WERI-Rb-1 (cell line): ENCODE results near the gene CLDN3.

Experiments used
- DNase-seq: peaks from one replicate; pipeline ENCODE4 v3.0.0-alpha.2; 2020
- H3K27ac ChIP-seq: fragments of 250-450 bp; sonication (Bioruptor Pico); 2 replicates; pipeline ENCODE4 v1.5.1; 2020; ENCODE audit warnings: mild to moderate bottlenecking, moderate library complexity
- H3K27me3 ChIP-seq: fragments of 250-450 bp; sonication (Bioruptor Pico); 2 replicates; pipeline ENCODE4 v1.5.1; 2021; ENCODE audit warnings: mild to moderate bottlenecking, low read depth, moderate library complexity; ENCODE audit not compliant: insufficient read depth, severe bottlenecking
- H3K36me3 ChIP-seq: fragments of 250-450 bp; sonication (Bioruptor Pico); 2 replicates; pipeline ENCODE4 v1.5.1; 2020; ENCODE audit warnings: mild to moderate bottlenecking, moderate library complexity
- H3K4me3 ChIP-seq: 2 replicates; pipeline ENCODE4 v1.5.1; 2011; ENCODE audit warnings: low read depth, mild to moderate bottlenecking, control low read depth, low read length
- H3K9me3 ChIP-seq: fragments of 250-450 bp; sonication (Bioruptor Pico); 2 replicates; pipeline ENCODE4 v1.5.1; 2021; ENCODE audit warnings: mild to moderate bottlenecking, moderate library complexity; ENCODE audit not compliant: severe bottlenecking
- CTCF ChIP-seq: IDR thresholded peaks from 2 replicates; pipeline ENCODE4 v1.5.1; 2011; ENCODE audit warnings: low read depth, mild to moderate bottlenecking, control low read depth, inconsistent platforms, low read length

The CLDN3 gene

GRCh38 chr7:73742753-73743641, 27.1 kb downstream of the CLDN3 start:
- H3K4me3 ChIP-seq: peak overlapping the region; percentile 31
- no peaks in the 10 kb centered on the region for H3K9me3 ChIP-seq
- H3K27ac ChIP-seq: peak overlapping the region; percentile 72
- DNase-seq: peak; percentile 76
- no peaks in the 10 kb centered on the region for H3K36me3 ChIP-seq
- TF ChIP-seq CTCF: no peak
- no peaks in the 10 kb centered on the region for H3K27me3 ChIP-seq

- H3K36me3 ChIP-seq: peaks cover 5% of the 10 kb centered on the region
- TF ChIP-seq CTCF: no peak
- no peaks in the 10 kb centered on the region for H3K9me3 ChIP-seq
- peak overlapping the region; percentile 72 for H3K27ac ChIP-seq
- no peak overlapping the region for H3K4me3 ChIP-seq
- no peak for DNase-seq
- no peaks in the 10 kb centered on the region for H3K27me3 ChIP-seq
These were observed 27.7 kb downstream of the CLDN3 start for GRCh38 chr7:73742338-73742752.

- H3K9me3 ChIP-seq: no peaks in the 10 kb centered on the region
- peaks cover 13% of the 10 kb centered on the region for H3K36me3 ChIP-seq
- H3K4me3 ChIP-seq: no peak overlapping the region
- H3K27ac ChIP-seq: no peak overlapping the region
- peak; percentile 31 for DNase-seq
- TF ChIP-seq CTCF: no peak
- H3K27me3 ChIP-seq: no peaks in the 10 kb centered on the region
These were observed 28.5 kb downstream of the CLDN3 start for GRCh38 chr7:73741600-73741999.

- H3K9me3 ChIP-seq: no peaks in the 10 kb centered on the region
- no peak overlapping the region for H3K27ac ChIP-seq
These were observed 29.3 kb downstream of the CLDN3 start for GRCh38 chr7:73740771-73741170.

GRCh38 chr7:73740212-73740611, 29.9 kb downstream of the CLDN3 start:
- Histone ChIP-seq H3K4me3 (no peak overlapping the region), H3K27ac (no peak overlapping the region)
- no peak for TF ChIP-seq CTCF

More at GRCh38 chr7:73740771-73741170, 29.3 kb downstream of the CLDN3 start:
- no peak for TF ChIP-seq CTCF
- Histone ChIP-seq H3K27me3 (no peaks in the 10 kb centered on the region), H3K4me3 (no peak overlapping the region), H3K36me3 (peaks cover 16% of the 10 kb centered on the region)
- DNase-seq: no peak

More at GRCh38 chr7:73740212-73740611, 29.9 kb downstream of the CLDN3 start:
- Histone ChIP-seq H3K27me3 (no peaks in the 10 kb centered on the region), H3K36me3 (peaks cover 16% of the 10 kb centered on the region), H3K9me3 (no peaks in the 10 kb centered on the region)
- no peak for DNase-seq
